HepG2 (cell line): ENCODE data around the gene SIMC1. TPM values are rescaled to one million over a fixed set of nuclear protein-coding genes. Genes with fewer than 3 reads are reported as not detected.

ENCODE experiments used
- ATAC-seq: fragments of 200-7000 bp; cut with Tn5 transposase; 3 replicates; pipeline ENCODE4 v1.9.1; 2020; ENCODE audit warnings: mild to moderate bottlenecking, moderate library complexity
- BruUV-seq: library from RNA; stranded (reverse); fragments of 400-500 nt; replicated peaks from 2 replicates; lab custom pipeline; 2021; lab: Mats Ljungman, UMichigan
- CTCF ChIA-PET: fragments of 300-600 bp; formaldehyde crosslinking; extraction: SDS; loops from one replicate; lab custom pipeline; 2021; ENCODE audit warnings: low total read pairs, inconsistent platforms, low intra/inter-chr PET ratio; lab: Yijun Ruan, JAX
- POLR2A ChIA-PET: fragments of 350-600 bp; sonication (Branson Sonifier 250); formaldehyde crosslinking; loops from one replicate; lab custom pipeline; 2020; ENCODE audit warnings: antibody characterized with exemption, inconsistent platforms; lab: Yijun Ruan, JAX
- DNase-seq: peaks from one replicate; pipeline ENCODE4 v3.0.0-alpha.2; 2015; ENCODE audit warnings: low spot score
- FAIRE-seq: peaks from 3 replicates; lab custom pipeline; 2011; peaks lifted over from hg19 to GRCh38; lab: Jason Lieb, UNC
- H2AFZ ChIP-seq: one replicate; pipeline ENCODE4 v1.6.1; 2011; ENCODE audit warnings: low read length, inconsistent platforms
- H3K27ac ChIP-seq: fragments of 300-600 bp; 3 replicates; pipeline ENCODE4 v1.8.0; 2011; ENCODE audit warnings: mixed run types, mild to moderate bottlenecking, mixed read lengths, low read length, inconsistent platforms; ENCODE audit not compliant: insufficient read depth; ENCODE audit errors: extremely low read length
- H3K27me3 ChIP-seq, 2 experiments: fragments of 200-600 bp in 1 of 2; 2 replicates in 1 of 2; 3 replicates in 1 of 2; pipeline versions ENCODE4 v1.6.0 to v1.8.0; 2011; ENCODE audit warnings: low read length in 2 of 2, mild to moderate bottlenecking in 2 of 2, moderate library complexity in 2 of 2, inconsistent platforms in 1 of 2; ENCODE audit not compliant: insufficient read depth in 2 of 2, control insufficient read depth in 1 of 2
- H3K36me3 ChIP-seq, 2 experiments: fragments of 200-600 bp in 1 of 2; replicated peaks in 1 of 2; 2 replicates in 1 of 2; 3 replicates in 1 of 2; pipeline versions ENCODE4 v1.5.1 to v1.8.0; 2011; ENCODE audit warnings: low read length in 2 of 2, inconsistent platforms in 1 of 2; ENCODE audit not compliant: insufficient read depth in 2 of 2, control insufficient read depth in 1 of 2
- H3K4me1 ChIP-seq: 2 replicates; pipeline ENCODE4 v1.5.1; 2012; ENCODE audit warnings: low read length, inconsistent platforms; ENCODE audit not compliant: insufficient read depth
- H3K4me2 ChIP-seq: 2 replicates; pipeline ENCODE4 v1.6.0; 2011; ENCODE audit warnings: low read depth, low read length, inconsistent platforms
- H3K4me3 ChIP-seq, 3 experiments: fragments of 200-600 bp in 1 of 3; sonication (generic), shearing (Covaris generic) in 1 of 3; replicated peaks in 1 of 3; 2 replicates each; pipeline ENCODE4 v1.5.1; 2011 to 2016; ENCODE audit warnings: low read length in 3 of 3, inconsistent platforms in 2 of 3, low read depth in 2 of 3, mild to moderate bottlenecking in 2 of 3, control low read depth in 1 of 3, mixed read lengths in 1 of 3; ENCODE audit not compliant: insufficient read depth in 1 of 3
- H3K79me2 ChIP-seq: one replicate; pipeline ENCODE4 v1.6.1; 2011; ENCODE audit warnings: low read length, inconsistent platforms; ENCODE audit not compliant: insufficient read depth
- H3K9ac ChIP-seq: 2 replicates; pipeline ENCODE4 v1.6.0; 2011; ENCODE audit warnings: mild to moderate bottlenecking, low read depth, low read length, inconsistent platforms; ENCODE audit not compliant: insufficient read depth
- H3K9me3 ChIP-seq: 2 replicates; pipeline ENCODE4 v1.5.1; 2012; ENCODE audit warnings: mild to moderate bottlenecking, low read length
- H4K20me1 ChIP-seq: 2 replicates; pipeline ENCODE4 v1.6.0; 2011; ENCODE audit warnings: inconsistent platforms, mild to moderate bottlenecking, low read length, moderate library complexity; ENCODE audit not compliant: insufficient read depth
- DNMT1 ChIP-seq: sonication (generic); formaldehyde crosslinking; IDR thresholded peaks from 2 replicates; pipeline ENCODE4 v1.5.1; 2020; ENCODE audit warnings: mild to moderate bottlenecking, missing genetic modification reagents
- ETV5 ChIP-seq: IDR thresholded peaks from 2 replicates; pipeline ENCODE4 v1.6.1; 2018; ENCODE audit warnings: missing biosample characterization, missing genetic modification reagents, inconsistent platforms, borderline replicate concordance
- HMG20B ChIP-seq: conservative IDR thresholded peaks from 2 replicates; pipeline ENCODE4 v1.6.1; 2016; ENCODE audit warnings: missing genetic modification reagents, missing compliant biosample characterization
- LBX2 ChIP-seq: sonication (generic); formaldehyde crosslinking; IDR thresholded peaks from 2 replicates; pipeline ENCODE4 v1.5.0; 2020; ENCODE audit warnings: missing genetic modification reagents, mild to moderate bottlenecking, borderline replicate concordance
- RFX1 ChIP-seq: fragments of 450-650 bp; IDR thresholded peaks from 2 replicates; pipeline ENCODE4 v1.6.1; 2017
- SALL1 ChIP-seq: sonication (generic); formaldehyde crosslinking; IDR thresholded peaks from 2 replicates; pipeline ENCODE4 v1.8.0; 2022; ENCODE audit warnings: mild to moderate bottlenecking, missing genetic modification reagents
- SOX13 ChIP-seq, 3 experiments: fragments of 450-650 bp in 1 of 3; sonication (generic) in 1 of 3; formaldehyde crosslinking in 1 of 3; IDR thresholded peaks in 2 of 3; conservative IDR thresholded peaks in 1 of 3; 2 replicates each; pipeline versions ENCODE4 v1.5.0 to v1.6.1; 2016 to 2020; ENCODE audit warnings: antibody characterized with exemption in 1 of 3, mild to moderate bottlenecking in 1 of 3, missing compliant biosample characterization in 1 of 3, missing genetic modification reagents in 1 of 3, moderate library complexity in 1 of 3
- SP140L ChIP-seq: sonication (generic); formaldehyde crosslinking; IDR thresholded peaks from 2 replicates; pipeline ENCODE4 v1.4.0; 2020; ENCODE audit warnings: missing genetic modification reagents, borderline replicate concordance
- ZFX ChIP-seq: sonication (generic); formaldehyde crosslinking; IDR thresholded peaks from 2 replicates; pipeline ENCODE4 v1.4.0; 2020; ENCODE audit warnings: mild to moderate bottlenecking, low read depth, missing genetic modification reagents, moderate library complexity
- ZNF124 ChIP-seq: sonication (generic); formaldehyde crosslinking; IDR thresholded peaks from 2 replicates; pipeline ENCODE4 v1.4.0; 2020; ENCODE audit warnings: missing genetic modification reagents
- ZNF430 ChIP-seq: sonication (generic); formaldehyde crosslinking; IDR thresholded peaks from 2 replicates; pipeline ENCODE4 v1.9.0; 2021; ENCODE audit warnings: mild to moderate bottlenecking, missing genetic modification reagents
- ZNF446 ChIP-seq: sonication (generic); formaldehyde crosslinking; IDR thresholded peaks from 2 replicates; pipeline ENCODE4 v1.5.0; 2020; ENCODE audit warnings: mild to moderate bottlenecking, missing genetic modification reagents
- ZNF547 ChIP-seq: sonication (generic); formaldehyde crosslinking; IDR thresholded peaks from 2 replicates; pipeline ENCODE4 v1.5.1; 2020; ENCODE audit warnings: mild to moderate bottlenecking, missing genetic modification reagents
- ZNF619 ChIP-seq: sonication (generic); formaldehyde crosslinking; IDR thresholded peaks from 2 replicates; pipeline ENCODE4 v1.4.0; 2020; ENCODE audit warnings: mild to moderate bottlenecking, missing genetic modification reagents
- WGBS: methylation state at CpG from one replicate; pipeline ENCODE4 v1.1.6; 2017; ENCODE audit warnings: low lambda C conversion rate; 5-methylcytosine and 5-hydroxymethylcytosine counted together
- in situ Hi-C: cut with HindIII; loops from 2 replicates; pipeline ENCODE4 v1.10.0; 2017; ENCODE audit warnings: low pct_unique_long_range_greater_than_20kb; ENCODE audit not compliant: extremely low pct_ligation_motif_present
- intact Hi-C: fragments of 100-400 bp; cut with micrococcal nuclease; formaldehyde crosslinking; loops from one replicate; pipeline ENCODE4 v1.10.0; 2022; ENCODE audit not compliant: unreplicated experiment
- polyA plus RNA-seq, 8 experiments: library from polyadenylated mRNA; depleted of rRNA in 3 of 8; stranded (reverse) in 7 of 8; unstranded in 1 of 8; fragments of >200 nt; fragmentation: Illumina TruSeq in 4 of 8; extraction: Trizol in 4 of 8; gene quantifications; 2 replicates each; pipeline versions ENCODE4 v1.2.1 to v1.2.3, GENCODE V29; 2011 to 2016; ENCODE audit warnings: low read depth in 4 of 8, missing spikeins in 1 of 8, mixed read lengths in 1 of 8; ENCODE audit not compliant: insufficient read depth in 1 of 8
- total RNA-seq, 5 experiments: library from RNA; depleted of rRNA; stranded (reverse); fragments of >200 nt; fragmentation: Illumina TruSeq; extraction: Trizol; gene quantifications; 2 replicates each; pipeline ENCODE4 v1.2.3, GENCODE V29; 2016; ENCODE audit warnings: low read depth in 1 of 5
- TF ChIP-seq, protein P1 (sequence below): sonication (generic); formaldehyde crosslinking; IDR thresholded peaks from 2 replicates; pipeline ENCODE4 v1.4.0; 2020; ENCODE audit warnings: missing genetic modification reagents, borderline replicate concordance

SIMC1 gene
- total and polyA plus RNA-seq, 2 of the 13 experiments (the other 11 are each of a cell fraction or from before 2014, with no cell fraction given) = 5.4 to 6.8 TPM

GRCh38 chr5:176334031-176334770 is 96.0 kb downstream of the SIMC1 start:
- Histone ChIP-seq H3K36me3 (no peaks in the 10 kb centered on the region; a peak in 1 of 5 replicates), H4K20me1 (no peaks in the 10 kb centered on the region), H2AFZ (no peak overlapping the region), H3K27ac (no peak overlapping the region), H3K4me1 (peaks cover 5% of the 10 kb centered on the region), H3K4me2 (no peak overlapping the region), H3K79me2 (no peaks in the 10 kb centered on the region), H3K27me3 (no peaks in the 10 kb centered on the region), H3K9ac (no peak overlapping the region), H3K4me3 (no peak overlapping the region), H3K9me3 (no peaks in the 10 kb centered on the region)
- TF ChIP-seq SALL1 (no peak), RFX1 (no peak), ZNF446 (no peak)
- intact Hi-C loops (no loop called here), in situ Hi-C loops (no loop called here)
- FAIRE-seq (no peak), ATAC-seq (no peak), DNase-seq (no peak)
- POLR2A ChIA-PET = no interaction called here
- CTCF ChIA-PET = no interaction called here
- BruUV-seq = no TSS peak

DNA sequence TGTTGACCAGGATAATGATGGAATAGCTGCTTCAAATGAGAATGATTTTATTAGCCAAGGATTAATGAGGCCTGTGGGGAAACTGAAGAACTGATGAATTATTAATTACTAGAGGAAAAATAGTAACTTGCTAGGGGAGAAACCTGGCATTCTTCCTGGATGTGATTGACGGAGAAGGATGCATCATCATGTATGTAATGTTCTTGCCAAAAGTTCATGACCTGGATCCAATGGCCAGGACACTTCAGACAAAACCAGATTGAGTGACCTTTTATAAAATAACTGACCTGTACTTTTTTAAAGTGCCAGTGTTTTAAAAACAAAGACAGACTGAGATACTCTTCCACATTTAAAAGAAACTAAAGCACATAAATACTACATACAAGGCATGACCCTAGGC is 99.7 kb downstream of the SIMC1 start:
- intact Hi-C loops (no loop called here), in situ Hi-C loops (no loop called here)
- Histone ChIP-seq H2AFZ (no peak overlapping the region), H3K9me3 (no peaks in the 10 kb centered on the region), H3K9ac (no peak overlapping the region), H3K36me3 (no peaks in the 10 kb centered on the region; a peak in 1 of 5 replicates), H3K79me2 (no peaks in the 10 kb centered on the region), H3K4me1 (peaks cover 42% of the 10 kb centered on the region), H3K27ac (no peak overlapping the region), H4K20me1 (no peaks in the 10 kb centered on the region), H3K4me3 (no peak overlapping the region), H3K4me2 (no peak overlapping the region), H3K27me3 (no peaks in the 10 kb centered on the region)
- no peak for ATAC-seq
- WGBS = 95% methylated on average over 1 of the region's 1 CpG
- POLR2A ChIA-PET = no interaction called here
- no TSS peak for BruUV-seq
- DNase-seq = no peak
- no peak for FAIRE-seq
- CTCF ChIA-PET = no interaction called here
- TF ChIP-seq SOX13 (IDR thresholded peaks at IDR 0.05) (no peak), SOX13 (CRISPR knock-in tag; conservative IDR thresholded peaks at IDR 0.05 in 1 of 2, IDR thresholded peaks at IDR 0.05 in 1 of 2) (no peak), HMG20B (CRISPR knock-in tag) (no peak), ZNF124 (CRISPR knock-in tag) (no peak), ZFX (CRISPR knock-in tag) (no peak), ZNF619 (CRISPR knock-in tag) (no peak), ZNF430 (CRISPR knock-in tag) (no peak), LBX2 (CRISPR knock-in tag) (no peak), ZNF547 (CRISPR knock-in tag) (no peak), ETV5 (no peak), DNMT1 (CRISPR knock-in tag) (no peak), SP140L (no peak)
- TF ChIP-seq, protein P1, sequence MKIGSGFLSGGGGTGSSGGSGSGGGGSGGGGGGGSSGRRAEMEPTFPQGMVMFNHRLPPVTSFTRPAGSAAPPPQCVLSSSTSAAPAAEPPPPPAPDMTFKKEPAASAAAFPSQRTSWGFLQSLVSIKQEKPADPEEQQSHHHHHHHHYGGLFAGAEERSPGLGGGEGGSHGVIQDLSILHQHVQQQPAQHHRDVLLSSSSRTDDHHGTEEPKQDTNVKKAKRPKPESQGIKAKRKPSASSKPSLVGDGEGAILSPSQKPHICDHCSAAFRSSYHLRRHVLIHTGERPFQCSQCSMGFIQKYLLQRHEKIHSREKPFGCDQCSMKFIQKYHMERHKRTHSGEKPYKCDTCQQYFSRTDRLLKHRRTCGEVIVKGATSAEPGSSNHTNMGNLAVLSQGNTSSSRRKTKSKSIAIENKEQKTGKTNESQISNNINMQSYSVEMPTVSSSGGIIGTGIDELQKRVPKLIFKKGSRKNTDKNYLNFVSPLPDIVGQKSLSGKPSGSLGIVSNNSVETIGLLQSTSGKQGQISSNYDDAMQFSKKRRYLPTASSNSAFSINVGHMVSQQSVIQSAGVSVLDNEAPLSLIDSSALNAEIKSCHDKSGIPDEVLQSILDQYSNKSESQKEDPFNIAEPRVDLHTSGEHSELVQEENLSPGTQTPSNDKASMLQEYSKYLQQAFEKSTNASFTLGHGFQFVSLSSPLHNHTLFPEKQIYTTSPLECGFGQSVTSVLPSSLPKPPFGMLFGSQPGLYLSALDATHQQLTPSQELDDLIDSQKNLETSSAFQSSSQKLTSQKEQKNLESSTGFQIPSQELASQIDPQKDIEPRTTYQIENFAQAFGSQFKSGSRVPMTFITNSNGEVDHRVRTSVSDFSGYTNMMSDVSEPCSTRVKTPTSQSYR (CRISPR knock-in tag) = no peak
